Thyroid gland (tissue), 4 donors: ENCODE measurements around the gene ARHGAP45. TPM values are rescaled to one million over a fixed set of nuclear protein-coding genes. Genes with fewer than 3 reads are reported as not detected.
"Not testable (repeated sequence)": the region's sequence is repeated elsewhere in the genome, so short reads cannot be mapped to it uniquely, and the experiment has no call there.

Experiments
- DNase-seq, 2 donors: peaks; one replicate each; pipeline ENCODE4 v3.0.0-alpha.2; 2019
- H3K27ac ChIP-seq, 3 donors: fragments of 200-600 bp; sonication (generic); 1 replicate in 2 of 3; 2 replicates in 1 of 3; pipeline ENCODE4 v1.5.1; 2016 to 2019; ENCODE audit warnings: mild to moderate bottlenecking in 1 of 3, moderate library complexity in 1 of 3
- H3K27me3 ChIP-seq: fragments of 200-600 bp; sonication (generic); one replicate; pipeline ENCODE4 v1.5.1; 2019
- H3K36me3 ChIP-seq, 2 donors: fragments of 200-600 bp; sonication (generic); one replicate each; pipeline ENCODE4 v1.5.1; 2016 to 2019
- H3K4me1 ChIP-seq, 2 donors: fragments of 200-600 bp; sonication (generic); one replicate each; pipeline ENCODE4 v1.5.1; 2017 to 2019
- H3K4me3 ChIP-seq, 3 donors: fragments of 200-600 bp; sonication (generic); replicated peaks in 1 of 3; 1 replicate in 2 of 3; 2 replicates in 1 of 3; pipeline ENCODE4 v1.5.1; 2016; ENCODE audit warnings: mild to moderate bottlenecking in 1 of 3
- H3K9me3 ChIP-seq: fragments of 200-600 bp; sonication (generic); one replicate; pipeline ENCODE4 v1.5.1; 2017
- POLR2A ChIP-seq, 2 donors: fragments of 450-650 bp; IDR thresholded peaks; one replicate each; pipeline ENCODE4 v1.6.1; 2017; ENCODE audit warnings: antibody characterized with exemption in 2 of 2, mild to moderate bottlenecking in 2 of 2, moderate library complexity in 1 of 2
- WGBS, 2 donors: methylation state at CpG; one replicate each; pipeline ENCODE4 v1.1.5; 2017; 5-methylcytosine and 5-hydroxymethylcytosine counted together
- intact Hi-C: fragments of 100-400 bp; cut with DNase I; formaldehyde crosslinking; loops from one replicate; pipeline ENCODE4 v1.15.1; 2023
- total RNA-seq, 4 donors: library from RNA; depleted of rRNA; stranded (reverse); fragments of >200 nt; gene quantifications; one replicate each; pipeline ENCODE4 v1.2.3, GENCODE V29; 2016
- TF ChIP-seq, protein P1 (sequence below), 6 experiments: fragments of 200-600 bp in 3 of 6; fragments of 450-650 bp in 3 of 6; sonication (generic) in 3 of 6; IDR thresholded peaks; one replicate each; pipeline ENCODE4 v1.5.1; 2016 to 2019; ENCODE audit warnings: antibody characterized with exemption in 6 of 6, mild to moderate bottlenecking in 2 of 6, inconsistent platforms in 1 of 6, moderate library complexity in 1 of 6

The ARHGAP45 gene
- total RNA-seq, 4 donors from 2014 or later = 11.5 to 19.8 (median 14.4) TPM

DNA sequence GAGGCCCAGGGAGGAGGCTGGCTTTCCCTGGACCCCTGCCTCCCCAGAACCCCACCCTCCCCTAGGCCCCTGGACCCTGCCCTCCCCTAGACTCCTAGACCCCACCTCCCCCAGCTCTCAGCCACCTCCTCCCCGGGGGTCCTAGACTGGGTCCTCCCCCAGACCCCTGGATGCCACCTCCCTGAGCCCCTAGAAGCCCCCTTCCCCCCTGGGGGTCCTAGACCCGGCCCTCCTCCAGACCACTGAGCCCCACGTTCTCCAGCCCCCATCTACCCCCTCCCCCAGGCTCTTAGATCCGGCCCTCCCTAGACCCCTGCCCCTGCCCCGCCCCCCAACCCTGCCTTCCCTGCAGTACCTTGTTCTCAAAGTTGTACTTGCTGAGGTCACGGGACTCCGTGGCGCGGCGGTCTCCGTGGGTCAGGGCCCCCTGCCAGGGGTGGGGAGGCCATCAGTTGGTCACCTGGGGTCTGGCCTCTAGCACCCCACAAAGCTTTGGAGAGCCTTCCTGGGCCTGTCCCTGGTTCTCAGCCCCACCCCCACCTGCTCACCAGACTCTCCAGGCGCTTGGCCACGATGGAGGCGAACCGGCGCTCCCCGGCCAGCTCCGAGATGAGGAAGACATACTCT, 44.8 kb downstream of the ARHGAP45 start:
- Histone ChIP-seq H3K4me3 (no peak overlapping the region), H3K27ac (peak overlapping the region in 1 of 3 donors; percentile 55), H3K27me3 (no peaks in the 10 kb centered on the region), H3K4me1 (peaks cover 4 to 14% of the 10 kb centered on the region in 2 donors), H3K9me3 (no peaks in the 10 kb centered on the region), H3K36me3 (peaks cover 57 to 72% of the 10 kb centered on the region in 2 donors)
- no peak for DNase-seq
- intact Hi-C loops = loop anchor here (5.0 kb wide), 1 partner anchor 81 kb away; no protein-coding TSS in a partner anchor
- TF ChIP-seq POLR2A (IDR thresholded peaks at IDR 0.05) = no peak
- TF ChIP-seq, protein P1, sequence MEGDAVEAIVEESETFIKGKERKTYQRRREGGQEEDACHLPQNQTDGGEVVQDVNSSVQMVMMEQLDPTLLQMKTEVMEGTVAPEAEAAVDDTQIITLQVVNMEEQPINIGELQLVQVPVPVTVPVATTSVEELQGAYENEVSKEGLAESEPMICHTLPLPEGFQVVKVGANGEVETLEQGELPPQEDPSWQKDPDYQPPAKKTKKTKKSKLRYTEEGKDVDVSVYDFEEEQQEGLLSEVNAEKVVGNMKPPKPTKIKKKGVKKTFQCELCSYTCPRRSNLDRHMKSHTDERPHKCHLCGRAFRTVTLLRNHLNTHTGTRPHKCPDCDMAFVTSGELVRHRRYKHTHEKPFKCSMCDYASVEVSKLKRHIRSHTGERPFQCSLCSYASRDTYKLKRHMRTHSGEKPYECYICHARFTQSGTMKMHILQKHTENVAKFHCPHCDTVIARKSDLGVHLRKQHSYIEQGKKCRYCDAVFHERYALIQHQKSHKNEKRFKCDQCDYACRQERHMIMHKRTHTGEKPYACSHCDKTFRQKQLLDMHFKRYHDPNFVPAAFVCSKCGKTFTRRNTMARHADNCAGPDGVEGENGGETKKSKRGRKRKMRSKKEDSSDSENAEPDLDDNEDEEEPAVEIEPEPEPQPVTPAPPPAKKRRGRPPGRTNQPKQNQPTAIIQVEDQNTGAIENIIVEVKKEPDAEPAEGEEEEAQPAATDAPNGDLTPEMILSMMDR (IDR thresholded peaks at IDR 0.05) = no peak
- 86 to 88% methylated on average over 6 to 12 of the region's 18 CpGs for WGBS, 2 donors

DNA sequence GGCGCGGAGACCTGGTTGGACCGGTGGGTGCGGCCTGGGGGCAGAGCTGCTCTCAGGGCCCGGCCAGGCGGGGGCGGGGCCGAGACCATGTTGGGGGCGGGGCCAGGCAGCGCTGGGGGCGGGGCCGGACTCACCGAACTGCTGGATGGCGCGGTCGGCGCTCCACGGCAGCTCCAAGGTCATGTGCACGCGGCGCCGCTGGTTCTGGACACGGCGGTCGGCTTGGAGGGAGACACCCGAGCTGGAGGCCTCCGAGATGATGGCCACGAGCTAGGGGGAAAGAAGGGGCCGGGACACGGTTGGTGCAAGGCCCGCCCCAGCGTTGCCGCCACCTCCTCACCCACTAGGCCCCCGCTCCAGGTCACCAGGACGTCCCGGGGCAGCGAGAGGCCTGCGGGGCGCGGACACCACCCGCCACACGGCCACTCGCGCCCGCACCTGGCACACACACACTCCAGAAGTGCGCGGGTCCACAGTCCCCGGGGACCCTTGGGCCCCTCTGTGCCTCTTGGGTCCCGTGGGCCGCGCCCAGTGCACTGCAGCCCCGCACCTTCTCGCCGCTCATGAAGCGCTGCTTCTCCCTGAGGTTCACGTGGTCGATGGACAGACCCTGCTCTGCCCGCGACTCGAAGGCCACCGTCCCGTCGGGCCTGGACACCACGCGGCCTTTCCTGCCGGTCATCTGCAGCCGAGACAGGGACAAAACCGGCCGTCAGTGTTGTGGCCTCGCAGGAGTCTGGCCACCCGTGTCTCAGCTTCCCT, 45.5 kb downstream of the ARHGAP45 start:
- intact Hi-C loops = loop anchor here (5.0 kb wide), 1 partner anchor 80 kb away; no protein-coding TSS in a partner anchor
- no peak for DNase-seq

GRCh38 chr19:1113030-1113985, 46.3 kb downstream of the ARHGAP45 start:
- H3K27me3 ChIP-seq = no peaks in the 10 kb centered on the region
- peak; percentile 97 for DNase-seq
- peak overlapping the region; percentile 69 to 76 (median 73) for H3K27ac ChIP-seq
- H3K36me3 ChIP-seq = peaks cover 62 to 81% of the 10 kb centered on the region in 2 donors
- peaks cover 4 to 14% of the 10 kb centered on the region in 2 donors for H3K4me1 ChIP-seq
- H3K9me3 ChIP-seq = no peaks in the 10 kb centered on the region
- intact Hi-C loops = loop anchor here (5.0 kb wide), 1 partner anchor 79 kb away; no protein-coding TSS in a partner anchor
- no peak overlapping the region for H3K4me3 ChIP-seq
- WGBS, 2 donors = 42 to 63% methylated on average over 11 to 33 of the region's 44 CpGs
- peak in 1 of 2 donors; percentile 41 for TF ChIP-seq POLR2A (IDR thresholded peaks at IDR 0.05)
- TF ChIP-seq, protein P1 (IDR thresholded peaks at IDR 0.05) = peak; percentile 71 to 98 (median 90)

More for the DNA sequence above, 45.5 kb downstream of the ARHGAP45 start:
- Histone ChIP-seq H3K36me3 (peaks cover 58 to 73% of the 10 kb centered on the region in 2 donors), H3K27me3 (no peaks in the 10 kb centered on the region), H3K27ac (peak overlapping the region in 2 of 3 donors; percentile 55 to 69), H3K4me1 (peaks cover 4 to 14% of the 10 kb centered on the region in 2 donors), H3K9me3 (no peaks in the 10 kb centered on the region), H3K4me3 (no peak overlapping the region)
- no peak for TF ChIP-seq POLR2A (IDR thresholded peaks at IDR 0.05)
- TF ChIP-seq, protein P1 (IDR thresholded peaks at IDR 0.05) = no peak
- WGBS, 2 donors = 79 to 87% methylated on average over 37 to 49 of the region's 71 CpGs

GRCh38 chr19:1113986-1114483, 47.1 kb downstream of the ARHGAP45 start:
- Histone ChIP-seq H3K36me3 (peaks cover 60 to 82% of the 10 kb centered on the region in 2 donors), H3K4me3 (no peak overlapping the region)
- intact Hi-C loops = loop anchor here (5.0 kb wide), 1 partner anchor 78 kb away; no protein-coding TSS in a partner anchor

GRCh38 chr19:1114728-1115127, 47.8 kb downstream of the ARHGAP45 start:
- H3K4me1 ChIP-seq = peaks cover 4 to 14% of the 10 kb centered on the region in 2 donors
- intact Hi-C loops = loop anchor here (5.0 kb wide), 1 partner anchor 78 kb away; no protein-coding TSS in a partner anchor
- DNase-seq, H3K27ac ChIP-seq, H3K9me3 ChIP-seq, H3K27me3 ChIP-seq, H3K4me3 ChIP-seq: not testable (repeated sequence)
- peaks cover 63 to 83% of the 10 kb centered on the region in 2 donors for H3K36me3 ChIP-seq
- WGBS, 2 donors = 95% methylated on average over 9 of the region's 9 CpGs

More at GRCh38 chr19:1113986-1114483, 47.1 kb downstream of the ARHGAP45 start:
- DNase-seq = no peak
- Histone ChIP-seq H3K4me1 (peaks cover 4 to 14% of the 10 kb centered on the region in 2 donors), H3K27ac (peak overlapping the region; percentile 69 to 76 (median 73)), H3K9me3 (no peaks in the 10 kb centered on the region), H3K27me3 (no peaks in the 10 kb centered on the region)
- TF ChIP-seq, protein P1 (IDR thresholded peaks at IDR 0.05) = no peak
- TF ChIP-seq POLR2A (IDR thresholded peaks at IDR 0.05) = no peak
- WGBS, 2 donors = 97% methylated on average over 17 to 25 of the region's 25 CpGs
